SJSA1 (cell line): Measurements from ENCODE around the gene CCDC116. TPM values are rescaled to one million over a fixed set of nuclear protein-coding genes. Genes with fewer than 3 reads are reported as not detected.

Source experiments
- DNase-seq, 2 experiments: peaks; one replicate each; pipeline ENCODE4 v3.0.0-alpha.2; 2015 to 2020; ENCODE audit warnings: low spot score in 2 of 2, low read depth in 1 of 2
- H3K27ac ChIP-seq: fragments of 250-450 bp; sonication (Bioruptor Pico); 2 replicates; pipeline ENCODE4 v1.5.1; 2020; ENCODE audit warnings: mild to moderate bottlenecking, moderate library complexity
- H3K27me3 ChIP-seq: fragments of 250-450 bp; sonication (Bioruptor Pico); replicated peaks from 2 replicates; pipeline ENCODE4 v1.5.1; 2020; ENCODE audit warnings: mild to moderate bottlenecking, moderate library complexity
- H3K36me3 ChIP-seq: fragments of 250-450 bp; sonication (Bioruptor Pico); 2 replicates; pipeline ENCODE4 v1.5.1; 2020; ENCODE audit warnings: mild to moderate bottlenecking
- H3K4me1 ChIP-seq: fragments of 250-450 bp; sonication (Bioruptor Pico); replicated peaks from 2 replicates; pipeline ENCODE4 v1.6.1; 2021; ENCODE audit warnings: mild to moderate bottlenecking
- H3K4me3 ChIP-seq: fragments of 250-450 bp; sonication (Bioruptor Pico); 2 replicates; pipeline ENCODE4 v1.5.1; 2020; ENCODE audit warnings: mild to moderate bottlenecking
- H3K9me3 ChIP-seq: fragments of 250-450 bp; sonication (Bioruptor Pico); replicated peaks from 2 replicates; pipeline ENCODE4 v1.5.1; 2020; ENCODE audit warnings: mild to moderate bottlenecking
- total RNA-seq: library from RNA; depleted of rRNA; stranded (reverse); fragments of >200 nt; shearing (Covaris generic); gene quantifications from 2 replicates; pipeline ENCODE4 v1.2.3, GENCODE V29; 2014; rRNA removed

CCDC116 gene
- total RNA-seq, 1 experiment from 2014 or later: 0.13 TPM

- DNase-seq: no peak
- H3K36me3 ChIP-seq: peaks cover 51% of the 10 kb centered on the region
- H3K27ac ChIP-seq: no peak overlapping the region
- no peaks in the 10 kb centered on the region for H3K27me3 ChIP-seq
- no peak overlapping the region for H3K4me3 ChIP-seq
- no peaks in the 10 kb centered on the region for H3K9me3 ChIP-seq
- no peaks in the 10 kb centered on the region for H3K4me1 ChIP-seq
These were observed 50.0 kb downstream of the CCDC116 start for GRCh38 chr22:21682385-21683175.

GRCh38 chr22:21683401-21683811 is 50.8 kb downstream of the CCDC116 start:
- DNase-seq: no peak
- H3K4me3 ChIP-seq: no peak overlapping the region
- no peaks in the 10 kb centered on the region for H3K27me3 ChIP-seq
- H3K4me1 ChIP-seq: no peaks in the 10 kb centered on the region
- H3K36me3 ChIP-seq: peaks cover 58% of the 10 kb centered on the region
- no peak overlapping the region for H3K27ac ChIP-seq
- no peaks in the 10 kb centered on the region for H3K9me3 ChIP-seq

- H3K4me3 ChIP-seq: no peak overlapping the region
- peaks cover 61% of the 10 kb centered on the region for H3K36me3 ChIP-seq
- no peaks in the 10 kb centered on the region for H3K9me3 ChIP-seq
- H3K4me1 ChIP-seq: no peaks in the 10 kb centered on the region
- H3K27me3 ChIP-seq: no peaks in the 10 kb centered on the region
- no peak overlapping the region for H3K27ac ChIP-seq
- no peak for DNase-seq
These were observed 52.1 kb downstream of the CCDC116 start for GRCh38 chr22:21684492-21685163.

DNA sequence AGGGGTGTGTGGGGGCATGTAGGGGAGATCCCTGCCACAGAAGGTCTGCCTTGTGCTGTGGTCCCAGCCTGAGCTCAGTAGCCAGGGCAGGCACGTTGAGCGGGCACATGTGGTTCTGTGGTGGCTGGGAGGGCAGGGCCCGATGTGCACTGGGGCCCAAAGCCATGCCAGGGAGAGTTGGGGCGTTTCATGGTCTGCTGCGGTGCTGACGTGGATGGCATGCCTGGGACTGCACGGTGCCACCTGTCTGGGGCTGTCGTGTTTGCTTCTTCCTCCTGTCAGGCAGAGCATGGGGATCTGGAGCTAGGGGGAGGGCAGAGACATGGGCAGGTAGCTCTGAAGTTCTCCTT is 52.6 kb downstream of the CCDC116 start:
- H3K9me3 ChIP-seq: no peaks in the 10 kb centered on the region
- no peaks in the 10 kb centered on the region for H3K4me1 ChIP-seq
- no peak overlapping the region for H3K4me3 ChIP-seq
- no peaks in the 10 kb centered on the region for H3K27me3 ChIP-seq
- peaks cover 64% of the 10 kb centered on the region for H3K36me3 ChIP-seq
- H3K27ac ChIP-seq: no peak overlapping the region
- DNase-seq: no peak

GRCh38 chr22:21686193-21686608 is 53.6 kb downstream of the CCDC116 start:
- H3K4me1 ChIP-seq: no peaks in the 10 kb centered on the region
- peaks cover 63% of the 10 kb centered on the region for H3K36me3 ChIP-seq
- H3K9me3 ChIP-seq: no peaks in the 10 kb centered on the region
- H3K4me3 ChIP-seq: no peak overlapping the region
- no peak overlapping the region for H3K27ac ChIP-seq
- H3K27me3 ChIP-seq: no peaks in the 10 kb centered on the region
- no peak for DNase-seq

Other genes with a start within 250 kb of the CCDC116 start
- gene RIMBP3B, start 249.0 kb upstream of the CCDC116 start, total RNA-seq: 0.89 and 1.5 TPM in 2 replicates
- gene HIC2, start 215.4 kb upstream of the CCDC116 start, total RNA-seq: 3.5 and 5.4 TPM in 2 replicates
- 1.2 TPM in 1 of 2 replicates, not detected in the other for gene TMEM191C, start 165.4 kb upstream of the CCDC116 start, total RNA-seq
- 0.76 and 0.81 TPM in 2 replicates for gene RIMBP3C, start 81.3 kb upstream of the CCDC116 start, total RNA-seq
- 79.5 and 94.3 TPM in 2 replicates for gene UBE2L3, start 65.0 kb upstream of the CCDC116 start, total RNA-seq
- 36.4 and 47.9 TPM in 2 replicates for gene YDJC, start 2.7 kb upstream of the CCDC116 start, total RNA-seq
- 64.3 and 119 TPM in 2 replicates for gene SDF2L1, start 9.5 kb downstream of the CCDC116 start, total RNA-seq
- gene PPIL2, start 33.3 kb downstream of the CCDC116 start, total RNA-seq: 21.6 and 24.3 TPM in 2 replicates
- 1.0 and 1.2 TPM in 2 replicates for gene YPEL1, start 103.0 kb downstream of the CCDC116 start, total RNA-seq
- 69.2 and 113 TPM in 2 replicates for gene MAPK1, start 234.9 kb downstream of the CCDC116 start, total RNA-seq